Tibial nerve (tissue), 4 donors: ENCODE results near the gene UNG. TPM values are rescaled to one million over a fixed set of nuclear protein-coding genes. Genes with fewer than 3 reads are reported as not detected.

Experiments used
- DNase-seq, 2 donors: peaks; one replicate each; pipeline ENCODE4 v3.0.0-alpha.2; 2019; ENCODE audit warnings: low spot score in 2 of 2
- H3K27ac ChIP-seq, 4 donors: fragments of 200-600 bp; sonication (generic) in 3 of 4; one replicate each; pipeline ENCODE4 v1.5.1; 2017 to 2019; ENCODE audit warnings: mild to moderate bottlenecking in 1 of 4
- H3K27me3 ChIP-seq, 2 donors: fragments of 200-600 bp; sonication (generic) in 1 of 2; one replicate each; pipeline versions ENCODE4 v1.5.1 to v1.6.0; 2017 to 2019
- H3K36me3 ChIP-seq, 3 donors: fragments of 200-600 bp; sonication (generic); one replicate each; pipeline ENCODE4 v1.5.1; 2018 to 2019
- H3K4me1 ChIP-seq, 4 donors: fragments of 200-600 bp; sonication (generic) in 3 of 4; one replicate each; pipeline ENCODE4 v1.5.1; 2017 to 2019
- H3K4me3 ChIP-seq, 4 donors: fragments of 200-600 bp; sonication (generic) in 3 of 4; one replicate each; pipeline ENCODE4 v1.5.1; 2017 to 2019; ENCODE audit warnings: mild to moderate bottlenecking in 1 of 4, moderate library complexity in 1 of 4
- H3K9me3 ChIP-seq, 4 donors: fragments of 200-600 bp; sonication (generic) in 3 of 4; one replicate each; pipeline ENCODE4 v1.5.1; 2017 to 2019
- EP300 ChIP-seq, 2 donors: sonication (generic); formaldehyde crosslinking; IDR thresholded peaks; one replicate each; pipeline ENCODE4 v1.6.1; 2017; ENCODE audit warnings: antibody characterized with exemption in 2 of 2, mild to moderate bottlenecking in 1 of 2
- POLR2A ChIP-seq, 2 donors: fragments of 450-650 bp; IDR thresholded peaks; one replicate each; pipeline ENCODE4 v1.6.1; 2017; ENCODE audit warnings: antibody characterized with exemption in 2 of 2, mild to moderate bottlenecking in 2 of 2, moderate library complexity in 2 of 2
- WGBS, 2 donors: methylation state at CpG; one replicate each; pipeline ENCODE4 v1.1.5; 2018; 5-methylcytosine and 5-hydroxymethylcytosine counted together
- total RNA-seq, 4 donors: library from RNA; depleted of rRNA; stranded (reverse); fragments of >200 nt; gene quantifications; one replicate each; pipeline ENCODE4 v1.1.0, GENCODE V29; 2016
- TF ChIP-seq, protein P1 (sequence below), 5 experiments: fragments of 200-600 bp in 3 of 5; fragments of 450-650 bp in 2 of 5; sonication (generic) in 3 of 5; IDR thresholded peaks; one replicate each; pipeline ENCODE4 v1.5.1; 2016 to 2019; ENCODE audit warnings: antibody characterized with exemption in 5 of 5, mild to moderate bottlenecking in 3 of 5, moderate library complexity in 2 of 5

Gene UNG
- total RNA-seq, 4 donors from 2014 or later = 17.4 to 26.9 (median 21.3) TPM

DNA sequence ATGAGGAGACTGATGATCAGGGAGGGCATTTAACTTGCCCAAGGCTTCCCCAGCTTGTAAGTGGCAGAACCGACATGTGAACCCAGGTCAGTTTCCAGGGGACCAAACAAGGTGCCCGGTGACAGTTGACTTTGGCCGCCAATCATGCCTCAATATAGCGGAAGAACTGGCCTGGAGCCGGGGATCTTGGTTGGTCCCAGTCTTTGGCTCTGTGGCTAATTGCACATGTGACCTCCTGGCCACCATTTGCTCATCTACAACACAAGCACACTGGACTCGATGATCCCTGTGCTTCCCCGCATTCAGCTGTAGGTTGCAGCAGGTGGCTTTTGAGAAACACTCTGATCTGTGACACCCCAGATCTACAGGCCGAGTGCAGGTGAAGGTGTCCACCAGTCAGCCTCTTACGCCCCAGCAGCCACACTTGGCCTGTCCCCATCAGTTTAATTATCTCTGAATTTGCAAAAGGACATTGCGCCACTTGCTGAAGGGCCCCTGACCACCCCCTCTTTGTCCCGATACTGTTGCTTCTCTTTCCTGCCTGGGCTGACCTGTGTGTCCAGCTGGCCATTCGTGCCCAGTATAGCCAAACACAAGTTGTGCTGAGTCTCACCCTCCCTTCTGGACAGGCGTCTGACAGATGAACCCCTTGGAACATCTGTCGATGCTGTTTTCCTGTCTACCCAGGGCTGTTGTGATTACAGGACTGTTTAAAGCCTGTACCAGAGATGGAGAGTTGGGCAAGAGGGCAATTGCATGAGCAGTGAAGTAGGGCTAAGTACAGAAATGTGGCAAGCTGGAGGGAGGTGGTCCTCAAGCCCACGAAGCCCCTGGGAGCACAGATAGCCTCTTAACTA lies 33.1 kb downstream of the UNG start:
- DNase-seq = no peak
- TF ChIP-seq, protein P1, sequence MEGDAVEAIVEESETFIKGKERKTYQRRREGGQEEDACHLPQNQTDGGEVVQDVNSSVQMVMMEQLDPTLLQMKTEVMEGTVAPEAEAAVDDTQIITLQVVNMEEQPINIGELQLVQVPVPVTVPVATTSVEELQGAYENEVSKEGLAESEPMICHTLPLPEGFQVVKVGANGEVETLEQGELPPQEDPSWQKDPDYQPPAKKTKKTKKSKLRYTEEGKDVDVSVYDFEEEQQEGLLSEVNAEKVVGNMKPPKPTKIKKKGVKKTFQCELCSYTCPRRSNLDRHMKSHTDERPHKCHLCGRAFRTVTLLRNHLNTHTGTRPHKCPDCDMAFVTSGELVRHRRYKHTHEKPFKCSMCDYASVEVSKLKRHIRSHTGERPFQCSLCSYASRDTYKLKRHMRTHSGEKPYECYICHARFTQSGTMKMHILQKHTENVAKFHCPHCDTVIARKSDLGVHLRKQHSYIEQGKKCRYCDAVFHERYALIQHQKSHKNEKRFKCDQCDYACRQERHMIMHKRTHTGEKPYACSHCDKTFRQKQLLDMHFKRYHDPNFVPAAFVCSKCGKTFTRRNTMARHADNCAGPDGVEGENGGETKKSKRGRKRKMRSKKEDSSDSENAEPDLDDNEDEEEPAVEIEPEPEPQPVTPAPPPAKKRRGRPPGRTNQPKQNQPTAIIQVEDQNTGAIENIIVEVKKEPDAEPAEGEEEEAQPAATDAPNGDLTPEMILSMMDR (IDR thresholded peaks at IDR 0.05) = no peak
- no peak for TF ChIP-seq EP300 (IDR thresholded peaks at IDR 0.05)
- no peak for TF ChIP-seq POLR2A (IDR thresholded peaks at IDR 0.05)
- no peaks in the 10 kb centered on the region for H3K9me3 ChIP-seq
- peak overlapping the region in 2 of 4 donors; percentile 26 to 68 for H3K27ac ChIP-seq
- no peak overlapping the region for H3K4me3 ChIP-seq
- H3K27me3 ChIP-seq = no peaks in the 10 kb centered on the region
- no peaks in the 10 kb centered on the region for H3K36me3 ChIP-seq
- peaks cover 0 to 26% (median 10%) of the 10 kb centered on the region in 4 donors for H3K4me1 ChIP-seq
- WGBS, 2 donors = 85 to 87% methylated on average over 15 of the region's 15 CpGs

DNA sequence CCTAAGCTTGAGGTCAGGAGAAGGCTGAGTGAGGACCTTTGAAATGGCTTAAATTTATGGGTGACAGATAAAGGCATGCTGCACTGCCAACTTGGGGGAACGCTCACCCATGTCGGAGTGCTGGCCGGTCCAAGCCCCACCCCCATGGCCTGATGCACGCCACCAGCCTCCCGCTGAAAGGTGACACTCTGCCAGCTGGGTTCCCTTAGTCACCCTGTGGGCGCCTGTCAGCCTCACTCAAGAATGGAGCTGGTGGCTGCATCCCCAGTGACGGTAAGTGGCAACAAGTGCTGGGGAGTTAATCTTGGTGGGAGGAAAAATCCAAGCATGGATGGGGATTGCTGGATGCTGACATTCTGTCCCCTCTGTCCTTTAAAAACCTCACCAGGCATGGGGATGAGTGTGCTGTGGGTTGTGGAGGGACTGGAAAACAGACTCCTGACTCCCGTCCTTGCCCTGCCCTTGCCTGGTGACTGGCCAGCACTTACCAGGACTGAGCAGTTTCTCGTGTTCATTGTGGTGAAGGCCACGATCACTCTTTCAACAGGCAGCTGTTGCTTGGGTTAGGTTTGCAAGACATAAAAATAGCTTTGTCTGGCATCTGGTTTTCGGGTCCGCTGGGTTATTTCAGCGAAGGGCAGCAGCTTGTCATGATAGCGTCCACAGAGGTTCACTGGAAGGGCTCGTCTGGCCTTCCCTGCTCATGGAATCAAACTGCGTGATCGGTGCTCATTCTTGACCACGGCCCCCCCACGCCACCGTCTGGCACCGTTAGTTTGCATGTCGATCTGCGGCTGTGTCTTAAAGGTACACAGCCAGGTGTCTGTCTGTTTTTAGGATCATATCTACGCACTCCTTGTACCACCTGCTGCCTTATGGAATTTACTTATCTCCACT lies 34.0 kb downstream of the UNG start:
- H3K9me3 ChIP-seq = peaks cover 0 to 6% (median 3%) of the 10 kb centered on the region in 4 donors
- TF ChIP-seq EP300 (IDR thresholded peaks at IDR 0.05) (no peak), POLR2A (IDR thresholded peaks at IDR 0.05) (no peak)
- TF ChIP-seq, protein P1 (IDR thresholded peaks at IDR 0.05) = no peak
- H3K36me3 ChIP-seq = no peaks in the 10 kb centered on the region
- WGBS, 2 donors = 61% methylated on average over 24 of the region's 24 CpGs
- peak overlapping the region in 2 of 4 donors; percentile 26 to 68 for H3K27ac ChIP-seq
- H3K4me1 ChIP-seq = peaks cover 0 to 27% (median 10%) of the 10 kb centered on the region in 4 donors
- H3K4me3 ChIP-seq = no peak overlapping the region
- no peaks in the 10 kb centered on the region for H3K27me3 ChIP-seq
- no peak for DNase-seq

DNA sequence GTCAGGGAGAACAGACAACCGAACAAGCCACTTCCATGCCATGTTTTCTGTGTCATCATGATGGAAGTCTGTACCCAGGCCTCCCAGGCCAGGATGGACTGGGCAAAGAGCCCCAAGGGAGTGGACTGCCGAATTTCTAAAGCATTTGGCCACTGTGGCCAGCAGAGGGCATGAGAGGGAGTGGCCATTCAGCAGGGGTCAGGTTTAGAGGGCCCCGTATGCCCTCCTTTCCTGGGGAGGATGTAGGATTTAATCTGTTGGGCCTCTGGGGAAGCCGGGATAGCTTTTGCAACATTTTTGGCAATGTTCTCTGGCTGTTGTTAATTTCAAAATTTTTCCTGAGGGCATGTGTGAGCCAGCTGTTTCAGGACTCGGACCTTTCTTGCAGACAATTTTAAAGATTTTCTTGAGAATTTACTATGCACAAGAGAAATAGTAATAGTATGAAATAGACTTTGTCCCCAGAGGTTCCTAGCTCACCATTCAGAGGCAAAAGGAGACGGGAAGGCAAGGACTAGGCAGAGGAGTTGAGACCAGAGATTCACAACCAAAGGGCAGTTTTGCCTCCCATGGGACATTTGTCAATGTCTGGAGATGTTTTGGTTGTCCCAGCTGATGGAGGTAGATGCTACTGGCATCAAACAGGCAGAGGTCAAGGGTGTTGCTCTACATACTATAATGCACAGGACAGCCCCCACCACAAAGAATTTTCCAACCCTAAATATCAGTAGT lies 37.0 kb downstream of the UNG start:
- 39 to 40% methylated on average over 6 of the region's 6 CpGs for WGBS, 2 donors
- no peak overlapping the region for H3K4me3 ChIP-seq
- peaks cover 0 to 49% (median 12%) of the 10 kb centered on the region in 4 donors for H3K4me1 ChIP-seq
- no peak for DNase-seq
- no peaks in the 10 kb centered on the region for H3K27me3 ChIP-seq
- TF ChIP-seq, protein P1 (IDR thresholded peaks at IDR 0.05) = peak; percentile 22 to 46 (median 37)
- TF ChIP-seq POLR2A (IDR thresholded peaks at IDR 0.05) (no peak), EP300 (IDR thresholded peaks at IDR 0.05) (peak in 1 of 2 donors; percentile 80)
- no peaks in the 10 kb centered on the region for H3K36me3 ChIP-seq
- H3K9me3 ChIP-seq = peaks cover 0 to 6% (median 3%) of the 10 kb centered on the region in 4 donors
- peak overlapping the region in 3 of 4 donors; percentile 21 to 64 (median 37) for H3K27ac ChIP-seq

DNA sequence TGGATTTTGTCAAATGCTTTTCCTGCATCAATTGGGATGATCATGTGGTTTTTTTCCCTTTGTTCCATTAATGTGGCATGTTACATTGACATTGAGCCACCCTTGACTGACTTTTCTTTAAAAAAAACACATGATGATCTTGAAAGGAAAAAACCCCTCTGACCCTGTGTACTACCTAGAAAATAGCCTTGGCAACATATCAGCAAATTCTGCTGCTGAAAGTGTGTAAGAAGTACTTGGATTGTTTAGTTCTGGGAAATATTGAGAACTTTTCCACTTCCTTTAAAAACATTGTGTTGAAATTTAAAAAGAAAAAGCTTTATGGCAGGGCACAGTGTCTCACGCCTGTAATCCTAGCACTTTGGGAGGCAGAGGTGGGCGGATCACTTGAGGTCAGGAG lies 39.7 kb downstream of the UNG start:
- no peak for DNase-seq
- 69 to 70% methylated on average over 2 of the region's 2 CpGs for WGBS, 2 donors
- peaks cover 0 to 6% (median 3%) of the 10 kb centered on the region in 4 donors for H3K9me3 ChIP-seq
- H3K36me3 ChIP-seq = peaks cover 0 to 25% (median 0%) of the 10 kb centered on the region in 3 donors
- H3K4me1 ChIP-seq = peaks cover 0 to 42% (median 12%) of the 10 kb centered on the region in 4 donors
- no peak overlapping the region for H3K4me3 ChIP-seq
- TF ChIP-seq, protein P1 (IDR thresholded peaks at IDR 0.05) = no peak
- TF ChIP-seq EP300 (IDR thresholded peaks at IDR 0.05) = peak; percentile 78 to 86
- no peaks in the 10 kb centered on the region for H3K27me3 ChIP-seq
- peak overlapping the region; percentile 58 to 83 (median 69) for H3K27ac ChIP-seq
